Measurements from ENCODE around the gene GAGE10. TPM values are rescaled to one million over a fixed set of nuclear protein-coding genes. Genes with fewer than 3 reads are reported as not detected.

Gene GAGE10
- total and polyA plus RNA-seq, 2 of the 4 experiments (the other 2 are of a cell fraction): not detected

DNA sequence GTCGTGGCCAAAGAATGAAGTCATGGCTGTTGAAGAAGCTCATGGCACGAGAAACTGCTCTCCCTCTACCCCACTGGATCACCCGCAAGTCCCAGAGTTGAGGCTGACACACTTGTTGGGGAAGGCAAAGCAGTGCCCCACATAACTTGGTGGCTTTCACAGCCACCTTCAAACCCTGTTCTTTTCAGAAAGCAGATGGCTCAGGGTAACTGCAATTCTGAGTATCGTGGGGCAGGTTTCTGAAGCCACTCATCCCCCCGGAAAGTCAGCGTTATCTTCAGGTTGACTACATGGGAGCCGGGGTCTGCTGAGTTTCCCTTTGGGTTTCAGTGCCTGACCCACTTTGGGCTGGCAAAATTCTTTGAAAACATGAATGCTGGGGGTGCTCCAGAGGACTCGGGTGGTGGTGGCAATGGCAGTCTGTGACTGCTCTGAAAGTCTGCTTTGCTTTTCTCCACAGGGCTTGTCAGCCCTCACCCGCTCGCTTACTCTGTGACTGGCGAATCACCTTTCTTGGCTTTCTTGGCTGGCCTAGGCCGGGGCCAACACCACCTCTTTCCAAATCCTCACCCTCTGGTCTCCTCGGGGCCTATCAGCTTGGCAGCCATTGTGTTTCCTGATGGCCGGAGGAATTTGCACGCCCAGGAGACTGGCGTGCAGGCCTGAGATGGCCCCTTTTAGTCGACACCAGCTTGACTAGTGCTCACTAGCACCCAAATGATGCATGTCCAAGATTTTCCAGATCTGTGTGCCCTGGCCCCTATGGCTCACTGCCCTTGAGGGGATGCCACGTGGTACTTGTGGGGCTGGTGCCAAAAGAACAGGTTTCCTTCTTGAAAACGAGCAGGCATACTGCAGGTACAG lies 26.5 kb upstream of the GAGE10 start (continued):
- TF ChIP-seq RCOR1 (IDR thresholded peaks at IDR 0.05; ENCODE audit: insufficient replicate concordance, low read length): no peak

DNA sequence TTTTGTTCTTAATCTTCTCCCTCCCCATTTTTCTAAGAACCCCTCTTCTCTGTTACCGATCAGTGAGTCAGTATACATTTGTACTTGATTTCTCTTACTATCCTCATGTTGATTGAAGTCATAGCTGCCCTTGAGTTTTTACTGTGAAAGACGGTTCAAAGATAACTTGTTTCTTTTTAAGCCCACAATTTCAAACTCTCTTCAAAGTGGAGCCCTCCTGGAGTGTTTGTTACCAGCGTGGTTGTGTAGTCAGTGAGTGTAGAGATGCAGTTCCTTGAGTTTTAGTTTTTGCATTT lies 26.0 kb upstream of the GAGE10 start:
- Histone ChIP-seq H2AK5ac (ENCODE audit: low read depth, low read length) (no peak overlapping the region), H3K36me3 (ENCODE audit: control insufficient read depth, insufficient read depth, low read length) (no peaks in the 10 kb centered on the region), H3K4ac (ENCODE audit: low read depth, low read length) (no peak overlapping the region), H4K5ac (ENCODE audit: low read depth, low read length) (no peak overlapping the region), H3K4me1 (ENCODE audit: control insufficient read depth, insufficient read depth, low read length) (no peaks in the 10 kb centered on the region), H3K9me1 (ENCODE audit: insufficient read depth, low read length) (peaks cover 5% of the 10 kb centered on the region; the same call in 1 of the 2 replicates), H2AFZ (replicated peaks; ENCODE audit: low read length, poor library complexity) (no peak overlapping the region), H4K91ac (ENCODE audit: insufficient read depth, low read depth, low read length) (no peak overlapping the region), H3K27ac (ENCODE audit: insufficient read depth, low read length) (no peak overlapping the region), H3K23ac (ENCODE audit: low read depth, low read length) (no peak overlapping the region), H3K4me3 (ENCODE audit: insufficient read depth, low read depth, low read length) (no peak overlapping the region), H2BK120ac (ENCODE audit: low read depth, low read length) (no peak overlapping the region), H3K9ac (ENCODE audit: low read depth, low read length) (no peak overlapping the region), H3K18ac (ENCODE audit: low read depth, low read length) (no peak overlapping the region), H4K20me1 (ENCODE audit: insufficient read depth, low read length) (peaks cover 8% of the 10 kb centered on the region; the same call in 1 of the 2 replicates), H2AK9ac (replicated peaks; ENCODE audit: low read depth, low read length, poor library complexity) (no peak overlapping the region), H3K27me3 (ENCODE audit: control insufficient read depth, insufficient read depth, low read length) (no peaks in the 10 kb centered on the region), H3K14ac (replicated peaks; ENCODE audit: low read depth, low read length) (no peak overlapping the region), H3K79me1 (ENCODE audit: low read depth in 1 of 2, low read length in 2 of 2) (peaks cover 9 to 14% of the 10 kb centered on the region in 2 experiments), H3K9me3 (ENCODE audit: control insufficient read depth, insufficient read depth, low read length) (no peaks in the 10 kb centered on the region), H2BK15ac (ENCODE audit: low read depth, low read length) (no peak overlapping the region), H3K4me2 (ENCODE audit: low read depth, low read length) (no peak overlapping the region), H4K8ac (ENCODE audit: low read depth in 2 of 2, low read length in 2 of 2) (no peak overlapping the region), H2BK5ac (ENCODE audit: low read depth, low read length, poor library complexity, severe bottlenecking) (no peak overlapping the region), H3K56ac (ENCODE audit: extremely low read depth, insufficient read depth, low read length) (no peak overlapping the region), H2BK20ac (ENCODE audit: low read depth, low read length) (no peak overlapping the region)
- ChIA-PET POLR2A (ENCODE audit: unreplicated experiment) (no interaction called here), CTCF (no interaction called here)
- dilution Hi-C loops (cut with HindIII; ENCODE audit: low sequenced_read_pairs, unreplicated experiment): no loop called here
- BruUV-seq (replicated peaks): no TSS peak
- 0% methylated on average over 1 of the region's 3 CpGs; no CpG with 5 or more reads in 1 of the 2 experiments for WGBS, 2 experiments (ENCODE audit: extremely low coverage in 2 of 2, insufficient read length in 1 of 2)
- intact Hi-C loops (cut with micrococcal nuclease): no loop called here
- DNase-seq (no peak), ATAC-seq (ENCODE audit: low read depth) (no peak)
- in situ Hi-C loops (cut with MboI; ENCODE audit: low sequenced_read_pairs): no loop called here
- TF ChIP-seq RFX5 (IDR thresholded peaks at IDR 0.05; ENCODE audit: low read depth, low read length) (no peak), CTCF (conservative IDR thresholded peaks at IDR 0.05; ENCODE audit: low read depth, low read length) (no peak), MAZ (IDR thresholded peaks at IDR 0.05; ENCODE audit: borderline replicate concordance, low read depth, low read length) (no peak), CHD1 (IDR thresholded peaks at IDR 0.05; ENCODE audit: low read depth, low read length) (no peak), MAFK (IDR thresholded peaks at IDR 0.05; ENCODE audit: low read depth, low read length) (no peak), SMC3 (IDR thresholded peaks at IDR 0.05; ENCODE audit: low read depth, low read length) (no peak), RCOR1 (IDR thresholded peaks at IDR 0.05; ENCODE audit: insufficient replicate concordance, low read length) (no peak), RAD21 (IDR thresholded peaks at IDR 0.05; ENCODE audit: low read length) (no peak), ELK1 (IDR thresholded peaks at IDR 0.05; ENCODE audit: borderline replicate concordance, low read depth, low read length) (no peak), MXI1 (IDR thresholded peaks at IDR 0.05; ENCODE audit: borderline replicate concordance, low read depth, low read length) (no peak), CEBPB (IDR thresholded peaks at IDR 0.05; ENCODE audit: low read depth, low read length) (no peak)
- TF ChIP-seq, protein P1, sequence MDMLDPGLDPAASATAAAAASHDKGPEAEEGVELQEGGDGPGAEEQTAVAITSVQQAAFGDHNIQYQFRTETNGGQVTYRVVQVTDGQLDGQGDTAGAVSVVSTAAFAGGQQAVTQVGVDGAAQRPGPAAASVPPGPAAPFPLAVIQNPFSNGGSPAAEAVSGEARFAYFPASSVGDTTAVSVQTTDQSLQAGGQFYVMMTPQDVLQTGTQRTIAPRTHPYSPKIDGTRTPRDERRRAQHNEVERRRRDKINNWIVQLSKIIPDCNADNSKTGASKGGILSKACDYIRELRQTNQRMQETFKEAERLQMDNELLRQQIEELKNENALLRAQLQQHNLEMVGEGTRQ (IDR thresholded peaks at IDR 0.05; ENCODE audit: low read depth, low read length): no peak

Data from IMR-90 (cell line).